Measurements from ENCODE around the gene RFX8.

The RFX8 gene

GRCh38 chr2:101402630-101403029, 72.3 kb downstream of the RFX8 start:
- no peak overlapping the region for H3K9ac ChIP-seq
- no peaks in the 10 kb centered on the region for H3K9me3 ChIP-seq (ENCODE audit: control insufficient read depth, low read length)
- no peak overlapping the region for H2AFZ ChIP-seq
- H3K4me2 ChIP-seq (ENCODE audit: low read length), result no peak overlapping the region
- H3K4me1 ChIP-seq, result no peaks in the 10 kb centered on the region
- H3K79me2 ChIP-seq, result no peaks in the 10 kb centered on the region
- no peak overlapping the region for H3K27ac ChIP-seq
- H3K4me3 ChIP-seq (ENCODE audit: low read depth, low read length), result no peak overlapping the region
- no peaks in the 10 kb centered on the region for H3K36me3 ChIP-seq (ENCODE audit: control insufficient read depth, insufficient read depth, low read length)
- no peaks in the 10 kb centered on the region for H3K27me3 ChIP-seq (ENCODE audit: control insufficient read depth, insufficient read depth, low read length)
- TF ChIP-seq CTCF (IDR thresholded peaks at IDR 0.05), result no peak

DNA sequence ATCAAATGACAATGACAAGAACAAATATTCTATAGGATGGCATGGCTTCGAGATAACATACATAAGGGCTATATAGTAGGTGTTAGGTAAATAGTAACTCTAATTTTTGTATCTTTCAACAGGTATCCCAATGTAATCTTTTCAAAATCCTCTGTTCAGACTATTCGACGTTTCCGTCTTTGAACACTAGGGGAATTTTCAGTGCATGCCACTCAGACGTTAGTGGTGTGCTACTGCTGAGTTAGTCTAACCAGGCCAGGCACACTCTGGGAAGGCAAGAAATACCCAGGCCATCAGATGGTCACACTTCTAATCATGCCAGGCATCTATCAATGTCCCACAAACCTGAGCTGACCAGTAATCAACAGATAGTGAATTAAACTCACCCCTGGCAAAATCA, 73.0 kb downstream of the RFX8 start:
- H3K27ac ChIP-seq, result no peak overlapping the region
- H3K4me3 ChIP-seq (ENCODE audit: low read depth, low read length), result no peak overlapping the region
- no peak overlapping the region for H3K4me2 ChIP-seq (ENCODE audit: low read length)
- no peaks in the 10 kb centered on the region for H3K79me2 ChIP-seq
- no peak for TF ChIP-seq CTCF (IDR thresholded peaks at IDR 0.05)
- no peak overlapping the region for H2AFZ ChIP-seq
- H3K9me3 ChIP-seq (ENCODE audit: control insufficient read depth, low read length), result no peaks in the 10 kb centered on the region
- no peaks in the 10 kb centered on the region for H3K4me1 ChIP-seq
- H3K36me3 ChIP-seq (ENCODE audit: control insufficient read depth, insufficient read depth, low read length), result no peaks in the 10 kb centered on the region
- no peak overlapping the region for H3K9ac ChIP-seq
- no peaks in the 10 kb centered on the region for H3K27me3 ChIP-seq (ENCODE audit: control insufficient read depth, insufficient read depth, low read length)

- Histone ChIP-seq H3K27ac (no peak overlapping the region), H3K27me3 (ENCODE audit: control insufficient read depth, insufficient read depth, low read length) (no peaks in the 10 kb centered on the region), H3K4me1 (no peaks in the 10 kb centered on the region), H3K79me2 (no peaks in the 10 kb centered on the region), H3K4me2 (ENCODE audit: low read length) (no peak overlapping the region), H3K9me3 (ENCODE audit: control insufficient read depth, low read length) (no peaks in the 10 kb centered on the region), H2AFZ (no peak overlapping the region), H3K36me3 (ENCODE audit: control insufficient read depth, insufficient read depth, low read length) (no peaks in the 10 kb centered on the region), H3K9ac (no peak overlapping the region), H3K4me3 (ENCODE audit: low read depth, low read length) (no peak overlapping the region)
- no peak for TF ChIP-seq CTCF (IDR thresholded peaks at IDR 0.05)
These were observed 73.6 kb downstream of the RFX8 start for GRCh38 chr2:101401326-101401665.

- no peak overlapping the region for H3K27ac ChIP-seq
- no peak overlapping the region for H3K4me3 ChIP-seq (ENCODE audit: low read depth, low read length)
- H2AFZ ChIP-seq, result no peak overlapping the region
- no peak for TF ChIP-seq CTCF (IDR thresholded peaks at IDR 0.05)
- no peak overlapping the region for H3K9ac ChIP-seq
- no peak overlapping the region for H3K4me2 ChIP-seq (ENCODE audit: low read length)
- H3K4me1 ChIP-seq, result no peaks in the 10 kb centered on the region
- no peaks in the 10 kb centered on the region for H3K79me2 ChIP-seq
- H3K9me3 ChIP-seq (ENCODE audit: control insufficient read depth, low read length), result no peaks in the 10 kb centered on the region
- no peaks in the 10 kb centered on the region for H3K27me3 ChIP-seq (ENCODE audit: control insufficient read depth, insufficient read depth, low read length)
- H3K36me3 ChIP-seq (ENCODE audit: control insufficient read depth, insufficient read depth, low read length), result no peaks in the 10 kb centered on the region
These were observed 74.2 kb downstream of the RFX8 start for GRCh38 chr2:101400506-101401325.

DNA sequence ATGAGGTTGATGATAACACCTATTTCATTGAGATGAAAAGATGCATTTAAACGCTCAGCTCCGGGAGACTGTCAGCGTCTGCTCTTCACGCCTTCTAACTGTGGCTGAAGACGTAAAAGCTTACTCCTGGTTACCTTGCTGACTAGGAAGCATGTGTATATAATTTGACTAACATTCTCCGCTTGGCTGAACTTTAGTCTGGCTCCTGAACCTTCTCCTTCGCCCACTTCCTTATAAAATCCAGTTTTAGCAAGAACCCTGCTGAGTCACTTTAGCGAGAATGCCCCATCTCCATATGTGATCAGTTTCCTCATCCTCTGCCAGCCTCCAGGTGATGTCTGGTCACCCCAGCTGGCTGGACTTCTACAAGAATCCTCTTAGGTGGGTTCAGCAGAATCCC, 74.9 kb downstream of the RFX8 start:
- Histone ChIP-seq H3K4me1 (no peaks in the 10 kb centered on the region), H3K9me3 (ENCODE audit: control insufficient read depth, low read length) (no peaks in the 10 kb centered on the region), H3K4me2 (ENCODE audit: low read length) (no peak overlapping the region), H2AFZ (no peak overlapping the region), H3K36me3 (ENCODE audit: control insufficient read depth, insufficient read depth, low read length) (no peaks in the 10 kb centered on the region), H3K9ac (no peak overlapping the region), H3K79me2 (no peaks in the 10 kb centered on the region), H3K27ac (no peak overlapping the region), H3K4me3 (ENCODE audit: low read depth, low read length) (no peak overlapping the region), H3K27me3 (ENCODE audit: control insufficient read depth, insufficient read depth, low read length) (no peaks in the 10 kb centered on the region)
- no peak for TF ChIP-seq CTCF (IDR thresholded peaks at IDR 0.05)

Measured in parathyroid adenoma (tissue), 2 donors.